Medulla oblongata (tissue), 1 donor: Measurements from ENCODE around the gene PDZD2.
"Not testable (repeated sequence)": the region's sequence is repeated elsewhere in the genome, so short reads cannot be mapped to it uniquely, and the experiment has no call there.

Experiments used
- DNase-seq: peaks from one replicate; pipeline ENCODE4 v3.0.0-alpha.2; 2015; ENCODE audit errors: extremely low spot score

Gene PDZD2

GRCh38 chr5:32039601-32040000, 400.7 kb downstream of the PDZD2 start:
- DNase-seq = not testable (repeated sequence)

- DNase-seq = not testable (repeated sequence)
Observed at GRCh38 chr5:32040181-32040695, 401.3 kb downstream of the PDZD2 start.

- DNase-seq = no peak
Observed at GRCh38 chr5:32042551-32042961, 403.6 kb downstream of the PDZD2 start.

- DNase-seq = no peak
Observed at GRCh38 chr5:32043105-32043504, 404.2 kb downstream of the PDZD2 start.

GRCh38 chr5:32044434-32044833, 405.5 kb downstream of the PDZD2 start:
- DNase-seq = no peak

GRCh38 chr5:32044939-32045338, 406.0 kb downstream of the PDZD2 start:
- DNase-seq = no peak

GRCh38 chr5:32047056-32047455, 408.1 kb downstream of the PDZD2 start:
- DNase-seq = no peak

GRCh38 chr5:32051796-32052195, 412.9 kb downstream of the PDZD2 start:
- DNase-seq = no peak

GRCh38 chr5:32055891-32056866, 417.2 kb downstream of the PDZD2 start:
- no peak for DNase-seq

- no peak for DNase-seq
Observed at GRCh38 chr5:32057187-32058096, 418.5 kb downstream of the PDZD2 start.

- DNase-seq = no peak
Observed at GRCh38 chr5:32058101-32058500, 419.2 kb downstream of the PDZD2 start.

GRCh38 chr5:32058997-32059396, 420.1 kb downstream of the PDZD2 start:
- DNase-seq = no peak

GRCh38 chr5:32059761-32060530, 421.0 kb downstream of the PDZD2 start:
- no peak for DNase-seq

GRCh38 chr5:32061236-32061635, 422.3 kb downstream of the PDZD2 start:
- no peak for DNase-seq

GRCh38 chr5:32066448-32066847, 427.5 kb downstream of the PDZD2 start:
- DNase-seq = no peak

GRCh38 chr5:32067774-32068470, 429.0 kb downstream of the PDZD2 start:
- DNase-seq = no peak

- DNase-seq = no peak
Observed at GRCh38 chr5:32068561-32068960, 429.6 kb downstream of the PDZD2 start.

GRCh38 chr5:32069396-32069795, 430.5 kb downstream of the PDZD2 start:
- no peak for DNase-seq

- DNase-seq = no peak
Observed at GRCh38 chr5:32071351-32071944, 432.5 kb downstream of the PDZD2 start.

- no peak for DNase-seq
Observed at GRCh38 chr5:32072054-32072453, 433.1 kb downstream of the PDZD2 start.
